HepG2 (cell line): ENCODE results near the gene TOR4A. TPM values are rescaled to one million over a fixed set of nuclear protein-coding genes. Genes with fewer than 3 reads are reported as not detected.
A peak's percentile ranks its signal among the peaks of the same experiment; 100 is the strongest.

Experiments
- ARNT ChIP-seq: fragments of 450-650 bp; IDR thresholded peaks from 2 replicates; pipeline ENCODE4 v1.6.1; 2017
- ETV6 ChIP-seq: sonication (generic); formaldehyde crosslinking; conservative IDR thresholded peaks from 2 replicates; pipeline ENCODE4 v1.4.0; 2020; ENCODE audit warnings: missing genetic modification reagents
- HDAC2 ChIP-seq: sonication (generic); formaldehyde crosslinking; IDR thresholded peaks from 2 replicates; pipeline ENCODE4 v1.4.0; 2020; ENCODE audit warnings: missing genetic modification reagents
- IRX3 ChIP-seq: sonication (generic); formaldehyde crosslinking; IDR thresholded peaks from 2 replicates; pipeline ENCODE4 v1.8.1; 2023; ENCODE audit warnings: mild to moderate bottlenecking, low read depth, missing genetic modification reagents, borderline replicate concordance
- KDM1A ChIP-seq: IDR thresholded peaks from 2 replicates; pipeline ENCODE4 v1.6.1; 2016; ENCODE audit warnings: missing compliant biosample characterization
- MAFF ChIP-seq: IDR thresholded peaks from 2 replicates; pipeline ENCODE4 v1.6.1; 2011; ENCODE audit warnings: low read depth, low read length, improper control_type of control experiment
- RARA ChIP-seq: IDR thresholded peaks from 2 replicates; pipeline ENCODE4 v1.6.1; 2016; ENCODE audit warnings: missing genetic modification reagents, missing compliant biosample characterization
- RCOR2 ChIP-seq: IDR thresholded peaks from 2 replicates; pipeline ENCODE4 v1.6.1; 2016; ENCODE audit warnings: missing biosample characterization, missing genetic modification reagents
- REL ChIP-seq: sonication (generic); formaldehyde crosslinking; conservative IDR thresholded peaks from 2 replicates; pipeline ENCODE4 v1.8.0; 2022; ENCODE audit warnings: mild to moderate bottlenecking, missing genetic modification reagents, moderate library complexity
- SNRNP70 ChIP-seq: fragments of 200-400 bp; formaldehyde crosslinking; IDR thresholded peaks from 2 replicates; pipeline ENCODE4 v1.6.1; 2017; ENCODE audit warnings: mild to moderate bottlenecking, low read depth, low read length, moderate library complexity
- SRSF4 ChIP-seq: fragments of 200-400 bp; formaldehyde crosslinking; IDR thresholded peaks from one replicate; pipeline ENCODE4 v1.6.1; 2018; ENCODE audit warnings: mild to moderate bottlenecking, low read depth, low read length, moderate library complexity; ENCODE audit not compliant: poor library complexity, severe bottlenecking
- TBL1XR1 ChIP-seq: fragments of 150-350 bp; IDR thresholded peaks from 2 replicates; pipeline ENCODE4 v1.6.1; 2014; ENCODE audit warnings: borderline replicate concordance, low read length; ENCODE audit not compliant: partially characterized antibody
- TP53 ChIP-seq: sonication (generic); formaldehyde crosslinking; conservative IDR thresholded peaks from 2 replicates; pipeline ENCODE4 v1.4.0; 2020; ENCODE audit warnings: missing genetic modification reagents
- ZBTB40 ChIP-seq, 2 experiments: fragments of 450-650 bp in 1 of 2; sonication (generic) in 1 of 2; formaldehyde crosslinking in 1 of 2; IDR thresholded peaks; 2 replicates each; pipeline versions ENCODE4 v1.6.1 to v1.8.0; 2016 to 2022; ENCODE audit warnings: antibody characterized with exemption in 1 of 2, mild to moderate bottlenecking in 1 of 2, missing genetic modification reagents in 1 of 2
- ZFP1 ChIP-seq: IDR thresholded peaks from 2 replicates; pipeline ENCODE4 v1.6.1; 2016
- ZFP90 ChIP-seq: sonication (generic); formaldehyde crosslinking; IDR thresholded peaks from 2 replicates; pipeline ENCODE4 v1.8.0; 2022; ENCODE audit warnings: missing genetic modification reagents, mild to moderate bottlenecking, inconsistent platforms, borderline replicate concordance
- ZNF160 ChIP-seq: sonication (generic); formaldehyde crosslinking; IDR thresholded peaks from 2 replicates; pipeline ENCODE4 v1.8.0; 2022; ENCODE audit warnings: mild to moderate bottlenecking, inconsistent platforms, missing genetic modification reagents
- ZNF205 ChIP-seq: IDR thresholded peaks from 2 replicates; pipeline ENCODE4 v1.6.1; 2018; ENCODE audit warnings: missing biosample characterization, missing genetic modification reagents
- ZNF3 ChIP-seq: IDR thresholded peaks from 2 replicates; pipeline ENCODE4 v1.7.0; 2017; ENCODE audit warnings: inconsistent platforms
- ZNF331 ChIP-seq: sonication (generic); formaldehyde crosslinking; IDR thresholded peaks from 2 replicates; pipeline ENCODE4 v1.4.0; 2020; ENCODE audit warnings: missing genetic modification reagents
- ZNF746 ChIP-seq: sonication (generic); formaldehyde crosslinking; IDR thresholded peaks from 2 replicates; pipeline ENCODE4 v1.8.0; 2022; ENCODE audit warnings: mild to moderate bottlenecking, missing genetic modification reagents
- polyA plus RNA-seq, 8 experiments: library from polyadenylated mRNA; depleted of rRNA in 3 of 8; stranded (reverse) in 7 of 8; unstranded in 1 of 8; fragments of >200 nt; fragmentation: Illumina TruSeq in 4 of 8; extraction: Trizol in 4 of 8; gene quantifications; 2 replicates each; pipeline versions ENCODE4 v1.2.1 to v1.2.3, GENCODE V29; 2011 to 2016; ENCODE audit warnings: low read depth in 4 of 8, missing spikeins in 1 of 8, mixed read lengths in 1 of 8; ENCODE audit not compliant: insufficient read depth in 1 of 8
- total RNA-seq, 5 experiments: library from RNA; depleted of rRNA; stranded (reverse); fragments of >200 nt; fragmentation: Illumina TruSeq; extraction: Trizol; gene quantifications; 2 replicates each; pipeline ENCODE4 v1.2.3, GENCODE V29; 2016; ENCODE audit warnings: low read depth in 1 of 5

TOR4A gene
- total and polyA plus RNA-seq, 2 of the 13 experiments (the other 11 are each of a cell fraction or from before 2014, with no cell fraction given): 11.1 to 14.2 TPM

- TF ChIP-seq ZBTB40 (IDR thresholded peaks at IDR 0.05) (no peak), ZBTB40 (CRISPR knock-in tag; IDR thresholded peaks at IDR 0.05) (no peak; the same call in 1 of the 2 replicates), ZNF3 (CRISPR knock-in tag) (no peak), ETV6 (CRISPR knock-in tag) (no peak; the same call in none of the 2 replicates), KDM1A (CRISPR knock-in tag) (no peak), REL (CRISPR knock-in tag) (no peak), SRSF4 (no peak), ZNF331 (CRISPR knock-in tag) (peak; percentile 41; the same call in 1 of the 2 replicates), TP53 (CRISPR knock-in tag) (no peak), ZNF746 (peak; percentile 29; the same call in 1 of the 2 replicates), IRX3 (CRISPR knock-in tag) (no peak), RCOR2 (CRISPR knock-in tag) (no peak), MAFF (no peak), ZFP90 (CRISPR knock-in tag) (0 out of 2 replicates have a peak, but pooled peaks have one; percentile 25), ZNF160 (CRISPR knock-in tag) (peak; percentile 87), ARNT (no peak), ZFP1 (CRISPR knock-in tag) (0 out of 2 replicates have a peak, but pooled peaks have one; percentile 16), TBL1XR1 (no peak), HDAC2 (CRISPR knock-in tag) (peak; percentile 66; the same call in 1 of the 2 replicates), ZNF205 (CRISPR knock-in tag) (peak; percentile 35), RARA (peak; percentile 34; the same call in 1 of the 2 replicates), SNRNP70 (no peak)
Measured at GRCh38 chr9:137277329-137278041, at the start of gene TOR4A (continued).
